Measurements from ENCODE around the gene PMIS2. TPM values are rescaled to one million over a fixed set of nuclear protein-coding genes. Genes with fewer than 3 reads are reported as not detected.
A peak's percentile ranks its signal among the peaks of the same experiment; 100 is the strongest.

PMIS2 gene
- total RNA-seq, 1 donor: not detected

DNA sequence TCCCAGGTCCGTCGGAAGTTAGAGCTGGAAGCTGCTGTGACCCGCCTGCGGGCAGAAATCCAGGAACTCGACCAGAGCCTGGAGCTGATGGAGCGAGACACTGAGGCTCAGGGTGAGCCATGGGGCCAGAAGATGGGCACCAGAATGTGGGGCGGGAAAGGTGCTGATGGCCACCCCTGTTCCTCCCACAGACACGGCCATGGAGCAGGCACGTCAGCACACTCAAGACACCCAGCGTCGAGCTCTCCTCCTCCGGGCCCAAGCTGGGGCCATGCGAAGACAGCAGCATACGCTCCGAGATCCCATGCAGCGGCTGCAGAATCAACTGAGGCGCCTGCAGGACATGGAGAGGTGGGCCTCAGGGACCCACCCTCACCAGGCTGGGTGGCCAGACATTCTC, 29.1 kb downstream of the PMIS2 start:
- no peak for TF ChIP-seq CTCF (IDR thresholded peaks at IDR 0.05; ENCODE audit: insufficient read depth, low read depth, low read length)
- no peak overlapping the region for H3K4me3 ChIP-seq (ENCODE audit: low read depth, low read length)

DNA sequence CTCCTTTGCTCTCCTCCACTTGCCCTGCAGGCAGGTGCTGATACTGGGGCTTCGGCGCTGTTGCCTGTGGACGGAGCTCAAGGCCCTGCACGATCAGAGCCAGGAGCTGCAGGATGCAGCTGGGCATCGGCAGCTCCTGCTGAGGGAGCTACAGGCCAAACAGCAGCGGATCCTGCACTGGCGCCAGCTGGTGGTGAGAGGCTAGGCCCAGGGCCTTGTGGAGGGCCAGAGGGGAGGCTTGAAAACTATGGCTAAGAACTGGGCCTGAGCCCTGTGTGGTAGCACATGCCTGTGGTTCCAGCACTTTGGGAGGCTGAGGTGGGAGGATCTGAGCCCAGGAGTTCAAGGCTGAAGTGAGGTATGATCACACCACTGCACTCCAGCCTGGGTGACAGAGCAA, 32.9 kb downstream of the PMIS2 start:
- no peak for DNase-seq (ENCODE audit: low read depth)
- H3K4me3 ChIP-seq (ENCODE audit: low read depth, low read length): no peak overlapping the region
- TF ChIP-seq CTCF (IDR thresholded peaks at IDR 0.05; ENCODE audit: insufficient read depth, low read depth, low read length): peak; percentile 11

More for the DNA sequence above, 29.1 kb downstream of the PMIS2 start:
- no peak for DNase-seq (ENCODE audit: low read depth)

- no peak for DNase-seq (ENCODE audit: low read depth)
- H3K4me3 ChIP-seq (ENCODE audit: low read depth, low read length): no peak overlapping the region
- TF ChIP-seq CTCF (IDR thresholded peaks at IDR 0.05; ENCODE audit: insufficient read depth, low read depth, low read length): no peak
These were observed 33.4 kb downstream of the PMIS2 start for GRCh38 chr19:35619290-35619923.

DNA sequence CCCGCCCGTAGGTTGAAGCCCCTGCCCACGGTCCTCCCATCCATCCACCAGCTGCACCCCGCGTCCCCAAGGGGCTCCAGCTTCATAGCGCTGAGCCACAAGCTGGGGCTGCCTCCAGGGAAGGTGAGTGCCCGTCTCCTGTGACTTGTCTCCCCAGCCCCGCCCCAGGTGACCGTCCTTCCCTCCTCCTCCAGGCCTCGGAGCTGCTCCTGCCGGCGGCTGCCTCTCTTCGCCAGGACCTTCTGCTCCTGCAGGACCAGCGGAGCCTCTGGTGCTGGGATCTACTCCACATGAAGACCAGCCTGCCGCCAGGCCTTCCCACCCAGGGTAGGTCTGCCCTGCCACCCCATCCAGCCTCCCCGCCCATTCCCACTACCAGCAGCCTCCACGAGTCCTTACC, 34.0 kb downstream of the PMIS2 start:
- DNase-seq (ENCODE audit: low read depth): no peak
- no peak for TF ChIP-seq CTCF (IDR thresholded peaks at IDR 0.05; ENCODE audit: insufficient read depth, low read depth, low read length)
- no peak overlapping the region for H3K4me3 ChIP-seq (ENCODE audit: low read depth, low read length)

DNA sequence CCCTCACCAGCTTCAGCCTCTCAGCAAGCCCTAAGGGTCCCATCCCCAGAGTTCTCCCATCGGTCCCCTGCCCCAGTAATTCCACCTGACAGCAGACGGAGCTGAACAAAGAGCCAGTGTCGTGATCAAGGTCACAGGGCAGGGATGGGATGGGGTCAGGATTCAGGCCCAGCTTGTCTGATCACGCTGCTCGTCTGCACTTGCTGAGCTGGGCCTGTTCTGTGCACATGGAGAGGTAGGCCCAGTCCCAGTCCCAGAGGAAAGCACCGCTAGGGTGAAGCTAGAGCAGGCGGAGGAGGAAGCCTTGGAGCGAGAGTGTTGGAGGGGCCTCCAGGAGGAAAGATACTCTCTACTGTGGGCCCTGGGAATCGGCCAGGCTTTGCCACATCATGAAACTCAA, 35.7 kb downstream of the PMIS2 start:
- TF ChIP-seq CTCF (IDR thresholded peaks at IDR 0.05; ENCODE audit: insufficient read depth, low read depth, low read length): no peak
- H3K4me3 ChIP-seq (ENCODE audit: low read depth, low read length): no peak overlapping the region
- no peak for DNase-seq (ENCODE audit: low read depth)

DNA sequence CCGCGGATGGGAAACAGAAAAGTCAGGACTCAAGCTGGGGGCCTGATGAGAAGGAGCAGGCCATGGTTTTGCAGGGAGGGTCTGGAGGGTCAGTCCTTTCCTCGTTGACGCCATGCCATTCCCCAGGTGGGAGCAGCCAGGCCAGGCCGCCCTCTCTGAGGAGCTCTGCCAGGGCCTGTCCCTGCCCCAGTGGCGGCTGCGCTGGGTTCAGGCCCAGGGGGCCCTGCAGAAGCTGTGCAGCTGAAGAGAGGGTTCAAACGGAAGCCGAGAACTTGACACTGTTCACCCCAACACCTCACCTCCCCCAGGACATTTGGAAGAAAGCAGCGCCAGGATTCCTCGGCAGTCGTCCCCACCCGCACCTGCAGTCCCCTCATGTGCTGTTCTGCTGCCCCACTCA, 36.8 kb downstream of the PMIS2 start:
- no peak for TF ChIP-seq CTCF (IDR thresholded peaks at IDR 0.05; ENCODE audit: insufficient read depth, low read depth, low read length)
- H3K4me3 ChIP-seq (ENCODE audit: low read depth, low read length): no peak overlapping the region
- DNase-seq (ENCODE audit: low read depth): no peak

All from fibroblast of villous mesenchyme (primary cell).